ENCODE results near the gene CCT2.

DNA sequence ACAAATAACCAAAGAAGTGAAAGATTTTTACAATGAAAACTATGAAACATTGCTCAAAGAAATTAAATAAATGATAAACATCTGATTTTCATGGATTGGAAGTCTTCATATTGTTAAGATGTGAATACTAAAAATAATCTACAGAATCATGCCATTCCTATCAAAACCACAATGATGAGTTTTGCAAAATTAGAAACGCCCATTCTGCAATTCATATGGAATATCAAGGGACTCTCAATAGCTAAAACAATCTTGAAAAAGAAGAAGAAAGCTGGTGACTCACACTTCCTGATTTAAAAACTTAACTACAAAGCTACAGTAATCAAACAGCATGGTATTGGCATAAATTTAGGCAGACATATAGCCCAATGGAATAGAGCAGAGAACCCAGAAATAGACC lies 40.2 kb upstream of the CCT2 start:
- no peak for TF ChIP-seq POLR2A (IDR thresholded peaks at IDR 0.05)
- TF ChIP-seq, protein P1, sequence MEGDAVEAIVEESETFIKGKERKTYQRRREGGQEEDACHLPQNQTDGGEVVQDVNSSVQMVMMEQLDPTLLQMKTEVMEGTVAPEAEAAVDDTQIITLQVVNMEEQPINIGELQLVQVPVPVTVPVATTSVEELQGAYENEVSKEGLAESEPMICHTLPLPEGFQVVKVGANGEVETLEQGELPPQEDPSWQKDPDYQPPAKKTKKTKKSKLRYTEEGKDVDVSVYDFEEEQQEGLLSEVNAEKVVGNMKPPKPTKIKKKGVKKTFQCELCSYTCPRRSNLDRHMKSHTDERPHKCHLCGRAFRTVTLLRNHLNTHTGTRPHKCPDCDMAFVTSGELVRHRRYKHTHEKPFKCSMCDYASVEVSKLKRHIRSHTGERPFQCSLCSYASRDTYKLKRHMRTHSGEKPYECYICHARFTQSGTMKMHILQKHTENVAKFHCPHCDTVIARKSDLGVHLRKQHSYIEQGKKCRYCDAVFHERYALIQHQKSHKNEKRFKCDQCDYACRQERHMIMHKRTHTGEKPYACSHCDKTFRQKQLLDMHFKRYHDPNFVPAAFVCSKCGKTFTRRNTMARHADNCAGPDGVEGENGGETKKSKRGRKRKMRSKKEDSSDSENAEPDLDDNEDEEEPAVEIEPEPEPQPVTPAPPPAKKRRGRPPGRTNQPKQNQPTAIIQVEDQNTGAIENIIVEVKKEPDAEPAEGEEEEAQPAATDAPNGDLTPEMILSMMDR (IDR thresholded peaks at IDR 0.05) = no peak
- TF ChIP-seq POLR2AphosphoS5 (IDR thresholded peaks at IDR 0.05; ENCODE audit: insufficient read depth in 1 of 2, low read depth in 1 of 2) = no peak
